Skeletal muscle tissue (tissue), 4 donors: ENCODE results near the gene SNX14. TPM values are rescaled to one million over a fixed set of nuclear protein-coding genes. Genes with fewer than 3 reads are reported as not detected.
"Not testable (repeated sequence)": the region's sequence is repeated elsewhere in the genome, so short reads cannot be mapped to it uniquely, and the experiment has no call there.

Source experiments
- H3K27ac ChIP-seq: one replicate; pipeline ENCODE4 v1.7.0; 2013; ENCODE audit warnings: mild to moderate bottlenecking, low read depth, low read length, inconsistent platforms
- H3K27me3 ChIP-seq, 3 donors: one replicate each; pipeline ENCODE4 v1.7.0; 2013; ENCODE audit warnings: low read length in 3 of 3; ENCODE audit not compliant: control insufficient read depth in 3 of 3, insufficient read depth in 3 of 3
- H3K36me3 ChIP-seq, 3 donors: one replicate each; pipeline ENCODE4 v1.7.0; 2013; ENCODE audit warnings: low read length in 3 of 3; ENCODE audit not compliant: control insufficient read depth in 3 of 3, insufficient read depth in 3 of 3
- H3K4me1 ChIP-seq, 3 donors: one replicate each; pipeline ENCODE4 v1.7.0; 2013; ENCODE audit warnings: low read length in 3 of 3, mild to moderate bottlenecking in 3 of 3; ENCODE audit not compliant: control insufficient read depth in 3 of 3, insufficient read depth in 3 of 3
- H3K4me3 ChIP-seq, 3 donors: one replicate each; pipeline ENCODE4 v1.7.0; 2013; ENCODE audit warnings: low read length in 3 of 3
- H3K9ac ChIP-seq, 3 donors: one replicate each; pipeline ENCODE4 v1.7.0; 2013; ENCODE audit warnings: low read length in 3 of 3, mild to moderate bottlenecking in 3 of 3, moderate library complexity in 2 of 3, low read depth in 1 of 3
- H3K9me3 ChIP-seq, 3 donors: one replicate each; pipeline ENCODE4 v1.7.0; 2013; ENCODE audit warnings: low read length in 3 of 3; ENCODE audit not compliant: control insufficient read depth in 3 of 3
- total RNA-seq: library from RNA; depleted of rRNA; stranded (reverse); fragments of >200 nt; gene quantifications from one replicate; pipeline ENCODE4 v1.2.3, GENCODE V29; 2014
- donor health status: Osteomylitis.

The SNX14 gene
- total RNA-seq, 1 donor from 2014 or later: 117 TPM

DNA sequence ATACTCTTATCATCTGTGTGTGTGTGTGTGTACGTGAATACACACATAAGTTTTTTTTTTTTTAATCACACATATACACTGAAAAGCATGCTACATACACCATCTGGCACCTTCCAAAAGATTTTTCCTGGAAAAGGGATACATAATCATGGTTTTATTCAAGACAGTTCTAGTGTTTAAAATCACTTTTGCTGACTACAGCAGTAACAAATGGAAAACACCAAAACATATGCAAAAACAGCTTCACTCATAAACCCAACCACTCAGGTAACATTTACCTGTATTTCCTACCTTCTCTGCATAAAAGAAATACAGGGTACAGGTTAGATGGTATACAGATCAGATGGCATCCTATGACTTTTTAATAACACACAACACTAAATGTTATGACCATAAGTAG lies 2.5 kb downstream of the SNX14 start:
- H3K36me3 ChIP-seq: peaks cover 0 to 6% (median 0%) of the 10 kb centered on the region in 3 donors
- no peaks in the 10 kb centered on the region for H3K27me3 ChIP-seq
- peaks cover 3 to 18% (median 11%) of the 10 kb centered on the region in 3 donors for H3K4me1 ChIP-seq
- no peaks in the 10 kb centered on the region for H3K9me3 ChIP-seq
- no peak overlapping the region for H3K27ac ChIP-seq
- no peak overlapping the region for H3K9ac ChIP-seq
- H3K4me3 ChIP-seq: no peak overlapping the region

DNA sequence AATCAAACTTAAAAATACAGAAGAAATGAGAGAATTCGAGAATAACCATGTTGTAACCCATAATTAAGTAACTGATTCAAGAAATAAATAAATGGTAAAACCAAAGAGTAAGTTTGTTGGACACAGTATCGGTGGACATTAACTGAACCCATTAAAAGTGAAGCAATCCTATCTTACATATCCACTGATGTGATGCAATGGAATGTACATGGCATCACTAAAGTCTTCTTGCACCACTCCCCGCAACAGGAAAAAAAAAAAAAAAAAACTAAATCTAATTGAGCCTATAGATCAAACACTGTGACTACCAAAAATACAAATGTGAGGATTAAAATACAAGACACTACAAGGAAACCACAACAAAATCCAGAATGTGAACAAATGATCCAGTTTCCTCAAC lies 7.9 kb downstream of the SNX14 start:
- Histone ChIP-seq H3K9me3 (no peaks in the 10 kb centered on the region), H3K4me1 (peaks cover under 1 to 6% (median 6%) of the 10 kb centered on the region in 3 donors), H3K9ac (no peak overlapping the region), H3K4me3 (no peak overlapping the region), H3K27me3 (no peaks in the 10 kb centered on the region), H3K36me3 (peaks cover 0 to 6% (median 0%) of the 10 kb centered on the region in 3 donors), H3K27ac (no peak overlapping the region)

DNA sequence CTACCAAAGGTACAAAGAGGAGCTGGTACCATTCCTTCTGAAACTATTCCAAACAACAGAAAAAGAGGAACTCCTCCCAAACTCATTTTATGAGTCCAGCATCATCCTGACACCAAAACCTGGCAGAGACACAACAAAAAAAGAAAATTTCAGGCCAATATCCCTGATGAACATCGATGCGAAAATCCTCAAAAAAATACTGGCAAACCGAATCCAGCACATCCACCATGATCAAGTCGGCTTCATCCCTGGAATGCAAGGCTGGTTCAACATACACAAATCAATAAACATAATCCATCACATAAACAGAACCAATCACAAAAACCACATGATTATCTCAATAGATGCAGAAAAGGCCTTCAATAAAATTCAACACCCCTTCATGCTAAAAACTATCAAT lies 10.8 kb downstream of the SNX14 start:
- not testable (repeated sequence) for H3K27ac ChIP-seq, H3K9ac ChIP-seq, H3K27me3 ChIP-seq, H3K4me3 ChIP-seq, H3K36me3 ChIP-seq, H3K9me3 ChIP-seq
- H3K4me1 ChIP-seq: peaks cover 26 to 34% (median 26%) of the 10 kb centered on the region in 3 donors

DNA sequence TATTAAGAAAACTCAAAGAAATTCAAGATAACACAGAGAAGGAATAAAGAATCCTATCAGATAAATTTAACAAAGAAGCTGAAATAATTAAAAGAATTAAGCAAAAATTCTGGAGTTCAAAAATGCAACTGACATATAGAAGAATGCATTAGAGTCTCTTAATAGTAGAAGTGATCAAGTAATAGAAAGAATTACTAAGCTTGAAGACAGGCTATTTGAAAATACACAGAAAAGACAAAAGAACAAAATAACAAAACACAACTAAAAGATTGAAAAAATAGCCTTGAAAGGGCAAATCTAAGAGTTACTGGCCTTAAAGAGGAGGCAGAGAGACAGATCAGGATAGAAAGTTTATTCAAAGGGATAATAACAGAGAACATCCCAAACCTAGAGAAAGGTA lies 12.1 kb downstream of the SNX14 start:
- Histone ChIP-seq H3K9ac (no peak overlapping the region), H3K27me3 (no peaks in the 10 kb centered on the region), H3K36me3 (no peaks in the 10 kb centered on the region), H3K4me1 (peaks cover 26 to 40% (median 33%) of the 10 kb centered on the region in 3 donors), H3K4me3 (no peak overlapping the region), H3K9me3 (no peaks in the 10 kb centered on the region), H3K27ac (no peak overlapping the region)

DNA sequence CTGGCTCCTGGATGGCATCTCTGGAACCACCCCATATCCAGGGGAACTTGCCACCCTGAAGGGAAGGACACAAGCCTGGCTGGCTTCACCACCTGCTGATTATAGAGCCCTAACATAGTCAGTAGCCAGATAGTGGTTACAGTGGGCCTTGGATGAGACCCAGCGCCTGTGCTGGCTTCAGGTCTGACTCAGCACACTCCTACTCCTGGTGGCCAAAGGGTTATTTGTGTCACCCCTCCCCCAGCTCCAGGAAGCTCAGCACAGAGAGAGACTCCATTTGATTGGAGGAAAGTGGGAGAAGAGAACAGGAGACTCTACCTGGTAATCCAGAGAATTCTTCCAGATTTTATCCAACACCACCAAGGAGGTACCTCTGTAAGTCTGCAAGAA lies 12.8 kb downstream of the SNX14 start:
- no peaks in the 10 kb centered on the region for H3K36me3 ChIP-seq
- no peaks in the 10 kb centered on the region for H3K27me3 ChIP-seq
- H3K4me3 ChIP-seq: no peak overlapping the region
- peaks cover 26 to 44% (median 38%) of the 10 kb centered on the region in 3 donors for H3K4me1 ChIP-seq
- H3K9ac ChIP-seq: peak overlapping the region in 1 of 3 donors; percentile 61
- no peaks in the 10 kb centered on the region for H3K9me3 ChIP-seq
- H3K27ac ChIP-seq: peak overlapping the region; percentile 57

DNA sequence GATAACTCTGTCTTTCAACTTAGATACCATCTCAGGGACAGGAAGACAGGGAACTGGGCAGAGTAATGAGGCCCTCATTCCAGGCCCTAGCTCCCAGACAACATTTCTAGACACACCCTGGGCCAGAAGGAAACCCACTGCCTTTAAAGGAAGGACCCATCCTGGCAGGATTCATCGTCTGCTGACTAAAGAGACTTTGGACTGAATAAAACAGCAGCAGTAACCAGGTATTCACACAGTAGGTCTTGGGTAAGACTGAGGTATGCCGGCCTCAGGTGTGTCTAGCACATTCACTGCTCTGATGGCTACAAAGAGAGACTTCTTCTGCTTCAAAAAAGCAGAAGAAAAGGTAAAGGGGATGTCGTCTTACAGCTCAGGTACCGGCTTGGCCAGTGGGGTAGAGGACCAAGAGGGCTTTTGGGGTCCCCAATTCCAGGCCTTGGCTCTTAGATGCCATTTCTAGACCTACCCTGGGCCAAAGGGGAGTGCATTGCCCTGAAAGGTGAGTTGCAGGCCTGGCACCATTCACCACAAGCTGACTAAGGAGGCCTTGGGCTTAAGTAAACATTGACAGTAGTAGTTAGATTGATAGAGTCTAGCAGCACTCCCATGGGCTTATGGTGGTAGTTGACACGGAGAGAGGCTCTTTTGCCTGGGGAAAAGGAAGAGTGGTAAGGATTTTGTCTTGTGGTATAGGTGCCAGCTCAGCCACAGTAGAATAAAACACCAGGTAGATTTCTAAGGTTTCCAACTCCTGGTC lies 13.4 kb downstream of the SNX14 start:
- H3K4me1 ChIP-seq: peaks cover 26 to 44% (median 40%) of the 10 kb centered on the region in 3 donors
- H3K36me3 ChIP-seq: no peaks in the 10 kb centered on the region
- H3K27ac ChIP-seq: peak overlapping the region; percentile 57
- no peaks in the 10 kb centered on the region for H3K27me3 ChIP-seq
- H3K9ac ChIP-seq: peak overlapping the region in 1 of 3 donors; percentile 61
- H3K4me3 ChIP-seq: no peak overlapping the region
- no peaks in the 10 kb centered on the region for H3K9me3 ChIP-seq

DNA sequence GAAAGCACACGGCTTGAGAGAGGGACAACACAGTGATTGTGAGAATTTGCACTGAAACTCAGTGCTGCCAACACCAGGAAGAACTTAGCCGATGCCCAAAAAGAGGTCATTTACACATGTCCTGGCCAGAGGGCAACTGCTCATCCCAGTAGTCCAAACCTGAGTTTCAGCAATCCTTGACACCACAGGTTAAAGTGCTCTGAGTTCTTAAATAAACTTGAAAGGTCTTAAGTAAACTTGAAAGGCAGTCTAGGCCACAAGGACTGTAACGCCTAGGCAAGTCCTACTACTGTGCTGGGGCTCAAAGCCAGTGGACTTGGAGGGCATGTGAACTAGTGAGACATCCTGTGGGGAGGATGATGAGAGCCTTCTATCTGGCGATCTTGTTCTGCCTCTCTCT lies 14.1 kb downstream of the SNX14 start:
- H3K27ac ChIP-seq: peak overlapping the region; percentile 57
- H3K4me3 ChIP-seq: no peak overlapping the region
- H3K9me3 ChIP-seq: no peaks in the 10 kb centered on the region
- no peak overlapping the region for H3K9ac ChIP-seq
- H3K4me1 ChIP-seq: peaks cover 26 to 46% (median 44%) of the 10 kb centered on the region in 3 donors
- no peaks in the 10 kb centered on the region for H3K36me3 ChIP-seq
- H3K27me3 ChIP-seq: no peaks in the 10 kb centered on the region

DNA sequence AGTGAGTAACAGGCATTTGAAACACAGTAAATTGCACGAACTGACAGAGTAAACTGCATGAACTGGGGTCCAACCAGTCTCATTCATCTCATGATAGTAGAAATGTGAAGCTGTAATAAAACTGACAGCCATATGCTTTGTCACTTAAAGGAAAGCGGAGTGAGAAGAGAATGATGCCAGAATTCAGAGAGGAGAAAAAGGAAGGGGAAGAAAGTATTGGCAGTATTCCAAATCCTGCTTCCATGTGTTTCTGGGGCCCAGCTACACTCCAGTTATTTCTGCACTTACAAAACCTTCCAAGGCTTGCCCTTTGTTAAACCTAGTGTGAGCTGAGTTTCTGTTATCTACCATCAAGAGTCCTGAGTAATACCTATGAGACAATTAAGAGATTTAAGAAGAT lies 17.2 kb downstream of the SNX14 start:
- no peaks in the 10 kb centered on the region for H3K27me3 ChIP-seq
- peaks cover 0 to 2% (median 0%) of the 10 kb centered on the region in 3 donors for H3K36me3 ChIP-seq
- no peak overlapping the region for H3K4me3 ChIP-seq
- H3K4me1 ChIP-seq: peaks cover 26 to 46% (median 44%) of the 10 kb centered on the region in 3 donors
- no peak overlapping the region for H3K27ac ChIP-seq
- no peak overlapping the region for H3K9ac ChIP-seq
- no peaks in the 10 kb centered on the region for H3K9me3 ChIP-seq

DNA sequence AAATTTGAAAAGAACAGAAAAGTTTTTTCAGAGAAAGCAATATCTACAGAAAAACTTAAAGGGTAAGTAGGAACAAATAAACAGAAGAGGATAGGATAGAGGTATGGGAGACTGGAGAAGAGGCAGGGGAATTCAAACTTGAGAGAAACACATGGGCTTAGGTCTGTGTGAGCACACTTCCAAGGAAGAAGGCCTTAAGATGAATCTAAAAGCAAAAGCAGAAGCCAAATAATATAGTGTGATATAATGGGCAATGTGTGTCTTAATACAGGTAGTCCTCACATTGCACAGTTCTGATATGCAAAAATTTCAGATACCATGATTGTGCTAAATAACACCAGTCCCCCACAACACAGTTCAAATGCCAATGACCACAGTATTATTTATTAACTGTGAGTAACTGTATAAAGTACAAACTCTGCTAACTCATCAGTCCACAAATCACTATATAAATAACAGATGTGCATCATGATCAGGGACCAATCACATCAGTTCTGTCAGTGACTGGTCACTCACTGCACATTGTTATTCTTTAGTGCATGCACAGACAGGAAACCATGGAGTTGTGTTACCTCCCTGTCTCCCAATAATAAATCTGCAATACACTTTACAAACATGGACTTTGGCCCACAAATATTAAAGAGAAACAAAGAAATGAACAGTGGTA lies 18.6 kb downstream of the SNX14 start:
- Histone ChIP-seq H3K9ac (no peak overlapping the region), H3K9me3 (no peaks in the 10 kb centered on the region), H3K27me3 (no peaks in the 10 kb centered on the region), H3K27ac (no peak overlapping the region), H3K4me3 (no peak overlapping the region), H3K36me3 (peaks cover 0 to 5% (median 0%) of the 10 kb centered on the region in 3 donors), H3K4me1 (peaks cover 19 to 34% (median 31%) of the 10 kb centered on the region in 3 donors)

DNA sequence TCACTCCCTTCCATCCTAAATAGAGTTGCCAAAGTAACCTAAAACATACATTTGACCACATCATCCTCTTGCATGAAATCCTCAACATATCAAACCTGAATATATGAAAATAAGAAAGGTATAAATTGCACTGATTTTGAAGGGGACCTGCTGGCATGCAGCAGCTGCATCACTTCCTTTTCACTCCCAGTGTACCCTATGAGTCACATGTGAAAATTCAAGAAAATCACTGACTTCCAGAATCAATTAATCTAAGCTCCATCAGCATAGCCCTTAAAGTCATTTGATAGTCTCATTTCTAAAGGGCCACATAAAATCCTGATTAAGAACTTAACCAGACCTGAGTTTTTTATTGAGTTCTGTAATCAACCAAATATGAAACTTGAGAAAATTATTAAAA lies 24.3 kb downstream of the SNX14 start:
- no peaks in the 10 kb centered on the region for H3K27me3 ChIP-seq
- no peak overlapping the region for H3K9ac ChIP-seq
- H3K27ac ChIP-seq: no peak overlapping the region
- peaks cover 0 to 10% (median 5%) of the 10 kb centered on the region in 3 donors for H3K36me3 ChIP-seq
- no peaks in the 10 kb centered on the region for H3K9me3 ChIP-seq
- H3K4me1 ChIP-seq: no peaks in the 10 kb centered on the region
- no peak overlapping the region for H3K4me3 ChIP-seq
